Esophagus squamous epithelium (tissue), 5 donors: Measurements from ENCODE around the gene PLA2G15. TPM values are rescaled to one million over a fixed set of nuclear protein-coding genes. Genes with fewer than 3 reads are reported as not detected.

Experiments used
- DNase-seq: peaks from one replicate; lab custom pipeline; 2025; lab: John Stamatoyannopoulos, UW
- H3K27ac ChIP-seq, 4 donors: fragments of 200-600 bp; sonication (generic); one replicate each; pipeline ENCODE4 v1.5.1; 2016 to 2019; ENCODE audit warnings: mild to moderate bottlenecking in 1 of 4
- H3K27me3 ChIP-seq, 4 donors: fragments of 200-600 bp; sonication (generic); 1 replicate in 3 of 4; 2 replicates in 1 of 4; pipeline versions ENCODE4 v1.5.1 to v1.6.0; 2017 to 2021; ENCODE audit warnings: antibody characterized with exemption in 1 of 4
- H3K36me3 ChIP-seq, 3 donors: fragments of 200-600 bp; sonication (generic); one replicate each; pipeline ENCODE4 v1.5.1; 2016 to 2019
- H3K4me1 ChIP-seq, 3 donors: fragments of 200-600 bp; sonication (generic); one replicate each; pipeline ENCODE4 v1.5.1; 2017 to 2019
- H3K4me3 ChIP-seq, 4 donors: fragments of 200-600 bp; sonication (generic); 1 replicate in 3 of 4; 2 replicates in 1 of 4; pipeline ENCODE4 v1.5.1; 2016 to 2019; ENCODE audit warnings: mild to moderate bottlenecking in 2 of 4, moderate library complexity in 1 of 4
- H3K9me3 ChIP-seq, 3 donors: fragments of 200-600 bp; sonication (generic); one replicate each; pipeline ENCODE4 v1.5.1; 2016 to 2019
- CTCF ChIP-seq, 6 experiments: fragments of 450-650 bp in 4 of 6; fragments of 200-600 bp in 2 of 6; sonication (generic) in 2 of 6; IDR thresholded peaks; one replicate each; pipeline ENCODE4 v1.5.1; 2016 to 2019; ENCODE audit warnings: antibody characterized with exemption in 6 of 6, mild to moderate bottlenecking in 4 of 6, moderate library complexity in 4 of 6
- POLR2A ChIP-seq, 4 donors: fragments of 450-650 bp; IDR thresholded peaks; one replicate each; pipeline ENCODE4 v1.6.1; 2017; ENCODE audit warnings: antibody characterized with exemption in 4 of 4, mild to moderate bottlenecking in 4 of 4, moderate library complexity in 3 of 4
- WGBS, 2 donors: methylation state at CpG; one replicate each; pipeline ENCODE4 v1.1.5; 2018; 5-methylcytosine and 5-hydroxymethylcytosine counted together
- intact Hi-C: fragments of 100-400 bp; cut with DNase I; formaldehyde crosslinking; loops from one replicate; pipeline ENCODE4 v1.15.0; 2022
- total RNA-seq, 4 donors: library from RNA; depleted of rRNA; stranded (reverse); fragments of >200 nt; gene quantifications; one replicate each; pipeline ENCODE4 v1.1.0, GENCODE V29; 2016
- donor health status: DM: yes; HTN: yes; CAD: no.

PLA2G15 gene
- 1 to 10 TPM; 3.3 to 9.8 (median 6.6) TPM for total RNA-seq

GRCh38 chr16:68244903-68245853, at the start of gene PLA2G15:
Gene PLA2G15, plus strand, starts transcription at chr16:68245373. Its CDS starts 54 bp downstream, at chr16:68245427.
- H3K9me3 ChIP-seq, result no peaks in the 10 kb centered on the region
- 1 to 7% methylated on average over 5 to 15 of the region's 75 CpGs for WGBS, 2 donors
- DNase-seq, result peak; percentile 80
- peak within 1 kb of the TSS; percentile 67 to 99 (median 85) for H3K4me3 ChIP-seq
- intact Hi-C loops, result no loop called here
- peaks cover 0 to 14% (median 6%) of the 10 kb centered on the region in 3 donors for H3K36me3 ChIP-seq
- no peaks in the 10 kb centered on the region for H3K27me3 ChIP-seq
- peaks cover 8 to 42% (median 27%) of the 10 kb centered on the region in 3 donors for H3K4me1 ChIP-seq
- TF ChIP-seq CTCF (IDR thresholded peaks at IDR 0.05) (peak in 1 of 6 experiments; percentile 20), POLR2A (IDR thresholded peaks at IDR 0.05) (peak in 2 of 4 donors; percentile 35 to 63)
- peak within 1 kb of the TSS; percentile 59 to 82 (median 72) for H3K27ac ChIP-seq

DNA sequence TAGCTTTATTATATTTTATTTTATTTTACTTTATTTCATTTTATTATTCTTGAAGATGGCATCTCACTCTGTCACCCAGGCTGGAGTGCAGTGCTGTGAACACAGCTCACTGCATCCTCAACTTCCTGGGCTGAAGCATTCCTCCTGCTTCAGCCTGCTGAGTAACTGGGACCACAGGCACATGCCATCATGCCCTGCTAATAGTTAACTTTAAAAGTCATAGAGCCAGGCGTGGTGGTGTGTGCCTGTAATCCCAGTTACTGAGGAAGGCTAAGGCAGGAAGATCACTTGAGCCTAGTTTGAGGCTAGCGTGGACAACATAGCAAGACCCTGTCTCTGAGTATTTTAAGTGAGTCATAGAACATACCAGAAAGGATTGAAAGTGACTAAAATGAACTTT, 47.9 kb upstream of the PLA2G15 start:
- H3K9me3 ChIP-seq, result no peaks in the 10 kb centered on the region
- H3K4me3 ChIP-seq, result no peak overlapping the region
- TF ChIP-seq POLR2A (IDR thresholded peaks at IDR 0.05) (no peak), CTCF (IDR thresholded peaks at IDR 0.05) (no peak)
- H3K27ac ChIP-seq, result no peak overlapping the region
- 95 to 100% methylated on average over 2 of the region's 2 CpGs for WGBS, 2 donors
- peaks cover 0 to 11% (median 3%) of the 10 kb centered on the region in 3 donors for H3K4me1 ChIP-seq
- no peaks in the 10 kb centered on the region for H3K27me3 ChIP-seq
- no peak for DNase-seq
- peaks cover 0 to 22% (median 0%) of the 10 kb centered on the region in 3 donors for H3K36me3 ChIP-seq
- intact Hi-C loops, result no loop called here

DNA sequence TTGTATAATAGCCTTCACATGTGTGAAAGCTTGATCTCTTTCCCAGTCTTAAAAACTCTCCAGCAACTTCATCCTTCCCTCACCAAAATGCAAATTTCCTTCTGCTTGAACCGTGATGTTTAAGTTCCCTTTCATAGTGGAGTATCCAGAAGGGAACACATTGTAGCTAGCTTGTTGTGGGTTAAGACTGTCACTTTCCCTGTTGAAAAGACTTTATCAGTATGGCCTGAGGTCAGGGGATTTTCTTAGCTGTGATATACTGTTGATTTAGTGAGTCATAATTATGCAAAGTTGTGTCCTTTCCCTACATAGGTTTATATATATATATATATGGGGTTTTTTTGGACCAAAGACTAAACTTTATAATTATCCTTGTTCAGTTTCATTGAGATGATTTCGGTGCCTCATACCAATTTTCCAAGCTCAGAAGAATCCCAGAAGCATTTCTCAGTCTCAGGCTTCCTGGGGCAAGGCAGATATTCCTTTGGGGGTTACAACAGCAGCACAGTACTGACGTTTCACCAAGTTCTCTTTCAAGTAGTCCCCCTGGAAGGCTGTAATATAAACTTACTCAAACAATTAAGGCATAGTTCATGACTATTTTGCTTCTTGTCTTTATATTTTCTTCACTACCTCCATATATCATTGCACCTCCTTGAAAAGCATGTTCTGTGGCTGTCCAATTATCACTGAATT, 44.9 kb upstream of the PLA2G15 start:
- no peaks in the 10 kb centered on the region for H3K27me3 ChIP-seq
- 27% methylated on average over 3 of the region's 3 CpGs for whole genome bisulfite sequencing, 2 donors
- H3K4me3 ChIP-seq, result no peak overlapping the region
- intact Hi-C loops, result no loop called here
- no peaks in the 10 kb centered on the region for H3K9me3 ChIP-seq
- no peak overlapping the region for H3K27ac ChIP-seq
- H3K4me1 ChIP-seq, result peaks cover 0 to 11% (median 3%) of the 10 kb centered on the region in 3 donors
- no peak for DNase-seq
- TF ChIP-seq CTCF (IDR thresholded peaks at IDR 0.05) (no peak), POLR2A (IDR thresholded peaks at IDR 0.05) (no peak)
- H3K36me3 ChIP-seq, result no peaks in the 10 kb centered on the region

DNA sequence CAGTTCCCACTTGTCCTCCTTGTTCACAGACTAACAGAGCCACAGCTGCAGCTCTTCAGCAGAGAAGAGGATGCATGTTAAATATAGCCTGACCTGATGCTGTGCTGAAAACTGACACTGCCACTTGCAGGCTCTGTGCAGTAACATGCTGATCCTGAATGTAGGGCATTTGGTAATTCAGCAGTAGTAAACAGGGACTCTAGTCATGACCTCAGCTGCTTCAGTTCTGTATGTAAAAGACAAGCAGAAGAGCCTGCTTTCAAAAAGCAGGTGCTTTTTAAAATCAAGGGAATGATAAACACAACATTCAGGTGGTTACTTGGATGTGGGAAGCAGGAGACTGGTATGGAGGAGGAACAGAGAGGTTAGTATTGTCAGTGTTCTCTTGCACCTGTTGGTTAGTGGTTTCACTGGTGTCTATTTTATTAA, 43.1 kb upstream of the PLA2G15 start:
- H3K27ac ChIP-seq, result no peak overlapping the region
- DNase-seq, result no peak

More for the DNA sequence above, 43.1 kb upstream of the PLA2G15 start:
- Histone ChIP-seq H3K4me3 (no peak overlapping the region), H3K9me3 (no peaks in the 10 kb centered on the region), H3K4me1 (peaks cover 0 to 11% (median 3%) of the 10 kb centered on the region in 3 donors), H3K27me3 (no peaks in the 10 kb centered on the region), H3K36me3 (no peaks in the 10 kb centered on the region)
- no peak for TF ChIP-seq POLR2A (IDR thresholded peaks at IDR 0.05)
- no peak for TF ChIP-seq CTCF (IDR thresholded peaks at IDR 0.05)
- intact Hi-C loops, result no loop called here
